GM12878 (cell line): Measurements from ENCODE around the gene S100A6. TPM values are rescaled to one million over a fixed set of nuclear protein-coding genes. Genes with fewer than 3 reads are reported as not detected.

ENCODE experiments used
- ATAC-seq: fragments of 200-7000 bp; cut with Tn5 transposase; 3 replicates; pipeline ENCODE4 v1.9.1; 2020; ENCODE audit warnings: mild to moderate bottlenecking, moderate library complexity
- BruUV-seq: library from RNA; stranded (reverse); fragments of 400-500 nt; replicated peaks from 2 replicates; lab custom pipeline; 2021; lab: Mats Ljungman, UMichigan
- CTCF ChIA-PET: fragments of 300-600 bp; sonication (Branson Sonifier 250); formaldehyde crosslinking; extraction: SDS; loops from one replicate; lab custom pipeline; 2021; ENCODE audit warnings: inconsistent platforms; lab: Yijun Ruan, JAX
- POLR2A ChIA-PET: fragments of 350-600 bp; formaldehyde crosslinking; extraction: SDS; loops from one replicate; lab custom pipeline; 2021; ENCODE audit warnings: inconsistent platforms; lab: Charles Lee
- RAD21 ChIA-PET: fragments of 300-600 bp; sonication (Branson Sonifier 250); formaldehyde crosslinking; loops from one replicate; lab custom pipeline; 2023; ENCODE audit warnings: antibody characterized with exemption; ENCODE audit not compliant: unreplicated experiment; lab: Charles Lee
- SMC1A ChIA-PET: fragments of 300-600 bp; sonication (Branson Sonifier 250); formaldehyde crosslinking; loops from one replicate; lab custom pipeline; 2023; ENCODE audit not compliant: unreplicated experiment, uncharacterized antibody; lab: Charles Lee
- DNase-seq: peaks from one replicate; pipeline ENCODE4 v3.0.0-alpha.2; 2011; ENCODE audit warnings: low read depth, low spot score
- FAIRE-seq: peaks from 3 replicates; lab custom pipeline; 2011; peaks lifted over from hg19 to GRCh38; lab: Jason Lieb, UNC
- H2AFZ ChIP-seq: 2 replicates; pipeline ENCODE4 v1.6.0; 2011; ENCODE audit warnings: low read depth, low read length, control low read depth; ENCODE audit not compliant: control insufficient read depth
- H3K27ac ChIP-seq: 2 replicates; pipeline ENCODE4 v1.5.1; 2011; ENCODE audit warnings: control low read depth; ENCODE audit not compliant: control insufficient read depth, insufficient read depth
- H3K27me3 ChIP-seq, 2 experiments: replicated peaks in 1 of 2; 2 replicates each; pipeline versions ENCODE4 v1.6.0 to v1.6.1; 2011; ENCODE audit warnings: low read length in 1 of 2; ENCODE audit not compliant: control insufficient read depth in 2 of 2, insufficient read depth in 2 of 2
- H3K36me3 ChIP-seq, 2 experiments: 2 replicates each; pipeline ENCODE4 v1.5.1; 2011; ENCODE audit warnings: low read length in 1 of 2; ENCODE audit not compliant: control insufficient read depth in 2 of 2, insufficient read depth in 2 of 2
- H3K4me1 ChIP-seq: 2 replicates; pipeline ENCODE4 v1.6.1; 2011; ENCODE audit warnings: mild to moderate bottlenecking, low read length, moderate library complexity, mixed read lengths; ENCODE audit not compliant: control insufficient read depth, insufficient read depth
- H3K4me2 ChIP-seq: 2 replicates; pipeline ENCODE4 v1.6.0; 2011; ENCODE audit warnings: control low read depth; ENCODE audit not compliant: control insufficient read depth, insufficient read depth
- H3K4me3 ChIP-seq: fragments of 200-600 bp; sonication (generic); 2 replicates; pipeline ENCODE4 v1.5.1; 2016
- H3K79me2 ChIP-seq: 2 replicates; pipeline ENCODE4 v1.6.0; 2011; ENCODE audit warnings: low read length; ENCODE audit not compliant: control insufficient read depth, insufficient read depth
- H3K9ac ChIP-seq: 2 replicates; pipeline ENCODE4 v1.8.0; 2011; ENCODE audit warnings: low read length, control low read depth, mixed read lengths; ENCODE audit not compliant: control insufficient read depth, insufficient read depth
- H3K9me3 ChIP-seq: replicated peaks from 3 replicates; pipeline ENCODE4 v1.5.1; 2011; ENCODE audit warnings: mild to moderate bottlenecking, low read length; ENCODE audit not compliant: control insufficient read depth, insufficient read depth
- H4K20me1 ChIP-seq: 2 replicates; pipeline ENCODE4 v1.6.0; 2011; ENCODE audit not compliant: control insufficient read depth, insufficient read depth
- ATF7 ChIP-seq: fragments of 450-650 bp; IDR thresholded peaks from 2 replicates; pipeline ENCODE4 v1.6.1; 2016; ENCODE audit warnings: low read depth, mild to moderate bottlenecking
- FOXM1 ChIP-seq: IDR thresholded peaks from 2 replicates; pipeline ENCODE4 v1.6.1; 2012; ENCODE audit warnings: low read depth, mild to moderate bottlenecking, inconsistent platforms, low read length, moderate library complexity
- HDGF ChIP-seq: fragments of 450-650 bp; IDR thresholded peaks from 2 replicates; pipeline ENCODE4 v1.6.1; 2016; ENCODE audit warnings: antibody characterized with exemption
- MXI1 ChIP-seq: fragments of 150-350 bp; IDR thresholded peaks from 2 replicates; pipeline ENCODE4 v1.6.1; 2011; ENCODE audit warnings: low read depth, mild to moderate bottlenecking, inconsistent platforms, low read length, improper control_type of control experiment
- NFYA ChIP-seq: IDR thresholded peaks from 2 replicates; pipeline ENCODE4 v1.6.1; 2011; ENCODE audit warnings: low read depth, mild to moderate bottlenecking, low read length, improper control_type of control experiment, borderline replicate concordance
- RCOR1 ChIP-seq: conservative IDR thresholded peaks from 2 replicates; pipeline ENCODE4 v1.6.1; 2012; ENCODE audit warnings: low read depth, low read length, improper control_type of control experiment
- RUNX3 ChIP-seq: IDR thresholded peaks from 2 replicates; pipeline ENCODE4 v1.6.1; 2012; ENCODE audit warnings: low read length, inconsistent platforms
- SMAD5 ChIP-seq: IDR thresholded peaks from 2 replicates; pipeline ENCODE4 v1.6.1; 2016; ENCODE audit warnings: antibody characterized with exemption, low read depth
- STAT3 ChIP-seq: IDR thresholded peaks from 2 replicates; pipeline ENCODE4 v1.6.1; 2011; ENCODE audit warnings: low read depth, low read length, improper control_type of control experiment
- TBL1XR1 ChIP-seq: IDR thresholded peaks from 2 replicates; pipeline ENCODE4 v1.6.1; 2012; ENCODE audit warnings: low read depth, low read length, improper control_type of control experiment
- TCF7 ChIP-seq: IDR thresholded peaks from 2 replicates; pipeline ENCODE4 v1.6.1; 2014; ENCODE audit warnings: antibody characterized with exemption, borderline replicate concordance
- WGBS: methylation state at CpG from one replicate; pipeline ENCODE4 v1.1.6; 2016; ENCODE audit warnings: low lambda C conversion rate; ENCODE audit not compliant: insufficient replicate concordance, insufficient coverage; ENCODE audit errors: missing lambda C conversion rate; 5-methylcytosine and 5-hydroxymethylcytosine counted together
- in situ Hi-C: fragments of 300-500 bp; cut with MboI; formaldehyde crosslinking; loops from 9 replicates; pipeline ENCODE4 v1.14.3; 2018; ENCODE audit warnings: mixed read lengths
- intact Hi-C: fragments of 100-400 bp; cut with micrococcal nuclease; formaldehyde crosslinking; loops from one replicate; pipeline ENCODE4 v1.14.2; 2022; ENCODE audit not compliant: unreplicated experiment
- polyA plus RNA-seq, 11 experiments: library from polyadenylated mRNA; depleted of rRNA in 4 of 11; unstranded in 6 of 11; stranded (reverse) in 5 of 11; fragments of >200 nt; fragmentation: Nextera tagmentation in 4 of 11; fragmentation: Illumina TruSeq in 1 of 11; extraction: Ambion mirVana in 4 of 11; extraction: Trizol in 1 of 11; gene quantifications; 1 replicate in 1 of 11; 2 replicates in 10 of 11; pipeline versions ENCODE4 v1.2.1 to v1.2.3, GENCODE V29; 2011 to 2016; ENCODE audit warnings: inconsistent platforms in 2 of 11, missing spikeins in 2 of 11, low read depth in 1 of 11
- total RNA-seq, 4 experiments: library from RNA; depleted of rRNA in 3 of 4; stranded (reverse); fragments of >200 nt in 3 of 4; fragmentation: Illumina TruSeq in 1 of 4; extraction: Trizol in 1 of 4; gene quantifications; 2 replicates each; pipeline versions ENCODE4 v1.2.1 to v1.2.3, GENCODE V29; 2013 to 2021
- TF ChIP-seq, protein P1 (sequence below): IDR thresholded peaks from 2 replicates; pipeline ENCODE4 v1.6.1; 2012; ENCODE audit warnings: low read length, inconsistent platforms

The S100A6 gene
- total and polyA plus RNA-seq, 10 of the 15 experiments (the other 5 are each of a cell fraction or from before 2014, with no cell fraction given), result 7.2 to 121 (median 45.7) TPM

DNA sequence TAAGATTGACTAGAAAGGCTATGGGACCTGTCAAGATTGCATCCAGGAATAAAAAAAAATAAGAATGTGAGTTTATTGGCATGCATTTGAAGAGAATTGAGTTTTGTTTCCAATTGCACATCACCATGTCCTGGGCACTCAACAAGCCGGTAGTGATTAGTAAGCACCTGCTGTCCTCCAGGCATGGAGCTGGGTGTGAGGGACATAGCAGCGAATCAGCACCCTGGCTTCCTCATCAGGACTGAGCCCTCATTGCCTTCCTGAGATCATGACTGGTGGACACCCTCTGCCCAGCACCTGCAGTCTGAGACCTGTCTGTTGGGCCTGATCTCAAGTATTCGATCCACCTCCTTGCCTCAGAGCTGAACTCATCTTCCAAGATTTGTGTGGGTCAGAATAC, 26.8 kb downstream of the S100A6 start:
- SMC1A ChIA-PET, result interaction anchor here (0.9 to 3.7 kb wide), 5 partner anchors 12 to 109 kb away, joined by 3 to 41 read pairs (median 10); no protein-coding TSS in a partner anchor
- no peak overlapping the region for H3K4me2 ChIP-seq
- H3K79me2 ChIP-seq, result no peaks in the 10 kb centered on the region
- TF ChIP-seq TBL1XR1, result no peak
- no peak for TF ChIP-seq TCF7
- TF ChIP-seq FOXM1, result no peak
- no peak for TF ChIP-seq STAT3
- TF ChIP-seq NFYA, result no peak
- TF ChIP-seq HDGF, result no peak
- TF ChIP-seq SMAD5, result no peak
- no peak for TF ChIP-seq RCOR1
- TF ChIP-seq ATF7, result no peak
- no peak for TF ChIP-seq RUNX3
- TF ChIP-seq MXI1, result no peak
- TF ChIP-seq, protein P1, sequence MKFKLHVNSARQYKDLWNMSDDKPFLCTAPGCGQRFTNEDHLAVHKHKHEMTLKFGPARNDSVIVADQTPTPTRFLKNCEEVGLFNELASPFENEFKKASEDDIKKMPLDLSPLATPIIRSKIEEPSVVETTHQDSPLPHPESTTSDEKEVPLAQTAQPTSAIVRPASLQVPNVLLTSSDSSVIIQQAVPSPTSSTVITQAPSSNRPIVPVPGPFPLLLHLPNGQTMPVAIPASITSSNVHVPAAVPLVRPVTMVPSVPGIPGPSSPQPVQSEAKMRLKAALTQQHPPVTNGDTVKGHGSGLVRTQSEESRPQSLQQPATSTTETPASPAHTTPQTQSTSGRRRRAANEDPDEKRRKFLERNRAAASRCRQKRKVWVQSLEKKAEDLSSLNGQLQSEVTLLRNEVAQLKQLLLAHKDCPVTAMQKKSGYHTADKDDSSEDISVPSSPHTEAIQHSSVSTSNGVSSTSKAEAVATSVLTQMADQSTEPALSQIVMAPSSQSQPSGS, result no peak
- H3K4me3 ChIP-seq, result no peak overlapping the region
- intact Hi-C loops, result no loop called here
- H2AFZ ChIP-seq, result no peak overlapping the region
- H3K9ac ChIP-seq, result no peak overlapping the region
- no peaks in the 10 kb centered on the region for H3K27me3 ChIP-seq
- no peaks in the 10 kb centered on the region for H3K36me3 ChIP-seq
- ATAC-seq (no peak), FAIRE-seq (no peak), DNase-seq (no peak)
- no peaks in the 10 kb centered on the region for H3K9me3 ChIP-seq
- WGBS, result 33% methylated on average over 3 of the region's 3 CpGs
- H4K20me1 ChIP-seq, result no peaks in the 10 kb centered on the region
- no peaks in the 10 kb centered on the region for H3K4me1 ChIP-seq
- CTCF ChIA-PET, result interaction anchor here (0.8 to 7.3 kb wide), 11 partner anchors 11 to 156 kb away, joined by 3 to 191 read pairs (median 15); partner anchors contain the start of genes S100A2 and S100A4
- H3K27ac ChIP-seq, result no peak overlapping the region
- POLR2A ChIA-PET, result no interaction called here
- in situ Hi-C loops, result loop anchor here (5.0 to 10.0 kb wide), 2 partner anchors 53 to 486 kb away; partner anchors contain the start of gene RPS27
- no TSS peak for BruUV-seq
- RAD21 ChIA-PET, result interaction anchor here (4.5 kb wide), 1 partner anchor 60 kb away, joined by 59 read pairs; no protein-coding TSS in a partner anchor
